GM19328 (cell line): ENCODE data around the gene TNFSF12.
"Not testable (repeated sequence)": the region's sequence is repeated elsewhere in the genome, so short reads cannot be mapped to it uniquely, and the experiment has no call there.

Source experiments
- ATAC-seq: cut with Tn5 transposase; IDR thresholded peaks from one replicate; pipeline ENCODE4 v1.9.1; 2021; ENCODE audit warnings: mild to moderate bottlenecking, moderate library complexity; ENCODE audit not compliant: unreplicated experiment

The TNFSF12 gene

GRCh38 chr17:7583253-7584109 lies 34.6 kb downstream of the TNFSF12 start, which contains the start of gene MPDU1:
Gene MPDU1, plus strand, starts transcription at chr17:7583852. Its CDS starts 11 bp downstream, at chr17:7583863.
- ATAC-seq: peak; percentile 53

- no peak for ATAC-seq
Observed at GRCh38 chr17:7586673-7587419, 38.0 kb downstream of the TNFSF12 start.

- no peak for ATAC-seq
Observed at GRCh38 chr17:7587420-7588151, 38.7 kb downstream of the TNFSF12 start.

- no peak for ATAC-seq
Observed at GRCh38 chr17:7588553-7589203, 39.8 kb downstream of the TNFSF12 start.

- ATAC-seq: no peak
Observed at GRCh38 chr17:7589204-7589868, 40.5 kb downstream of the TNFSF12 start.

- ATAC-seq: no peak
Observed at GRCh38 chr17:7589891-7590691, 41.2 kb downstream of the TNFSF12 start, which contains the start of gene SOX15. Gene SOX15, minus strand, starts transcription at chr17:7590094. Its CDS starts 418 bp downstream, at chr17:7589676.

- ATAC-seq: no peak
Observed at GRCh38 chr17:7590743-7591142, 41.9 kb downstream of the TNFSF12 start.

GRCh38 chr17:7591596-7591995 lies 42.7 kb downstream of the TNFSF12 start:
- ATAC-seq: no peak

GRCh38 chr17:7592422-7593021 lies 43.7 kb downstream of the TNFSF12 start:
- no peak for ATAC-seq

- no peak for ATAC-seq
Observed at GRCh38 chr17:7593296-7593695, 44.4 kb downstream of the TNFSF12 start.

GRCh38 chr17:7597561-7597960 lies 48.7 kb downstream of the TNFSF12 start:
- ATAC-seq: not testable (repeated sequence)

GRCh38 chr17:7606280-7606679 lies 57.4 kb downstream of the TNFSF12 start:
- ATAC-seq: no peak
